GM23248 (cell line): ENCODE data around the gene CTIF. TPM values are rescaled to one million over a fixed set of nuclear protein-coding genes. Genes with fewer than 3 reads are reported as not detected.

ENCODE experiments used
- DNase-seq: peaks from one replicate; pipeline ENCODE4 v3.0.0-alpha.2; 2015
- H2AFZ ChIP-seq: fragments of 200-600 bp; sonication (generic); 2 replicates; pipeline ENCODE4 v1.6.1; 2016; ENCODE audit warnings: antibody characterized with exemption
- H3F3A ChIP-seq: fragments of 200-600 bp; sonication (generic); 2 replicates; pipeline ENCODE4 v1.6.1; 2016; ENCODE audit warnings: mild to moderate bottlenecking, antibody characterized with exemption, mixed run types; ENCODE audit not compliant: insufficient read depth
- H3K27ac ChIP-seq: fragments of 200-600 bp; sonication (generic); 2 replicates; pipeline ENCODE4 v1.5.1; 2016; ENCODE audit warnings: mild to moderate bottlenecking
- H3K27me3 ChIP-seq: fragments of 200-600 bp; sonication (generic); replicated peaks from 2 replicates; pipeline ENCODE4 v1.6.1; 2016; ENCODE audit warnings: mild to moderate bottlenecking; ENCODE audit not compliant: insufficient read depth
- H3K36me3 ChIP-seq: fragments of 200-600 bp; sonication (generic); 2 replicates; pipeline ENCODE4 v1.6.1; 2016; ENCODE audit warnings: low read depth, mild to moderate bottlenecking
- H3K4me1 ChIP-seq: fragments of 200-600 bp; sonication (generic); 2 replicates; pipeline ENCODE4 v1.6.1; 2016; ENCODE audit warnings: mild to moderate bottlenecking; ENCODE audit not compliant: insufficient read depth
- H3K4me2 ChIP-seq: fragments of 200-600 bp; sonication (generic); one replicate; pipeline ENCODE4 v1.6.1; 2016; ENCODE audit warnings: mild to moderate bottlenecking; ENCODE audit not compliant: unreplicated experiment
- H3K4me3 ChIP-seq: fragments of 200-600 bp; sonication (generic); 2 replicates; pipeline ENCODE4 v1.5.1; 2016; ENCODE audit warnings: mild to moderate bottlenecking
- H3K79me2 ChIP-seq: fragments of 200-600 bp; sonication (generic); 2 replicates; pipeline ENCODE4 v1.6.1; 2016; ENCODE audit warnings: mild to moderate bottlenecking; ENCODE audit not compliant: insufficient read depth
- H3K9ac ChIP-seq: fragments of 200-600 bp; sonication (generic); 2 replicates; pipeline ENCODE4 v1.6.1; 2016; ENCODE audit warnings: mild to moderate bottlenecking
- H3K9me2 ChIP-seq: fragments of 200-600 bp; sonication (generic); 2 replicates; pipeline ENCODE4 v1.6.1; 2016; ENCODE audit warnings: mixed run types, mild to moderate bottlenecking, moderate library complexity; ENCODE audit not compliant: insufficient read depth
- H3K9me3 ChIP-seq: fragments of 200-600 bp; sonication (generic); one replicate; pipeline ENCODE4 v1.6.1; 2017; ENCODE audit warnings: low read depth
- H4K20me1 ChIP-seq: fragments of 200-600 bp; sonication (generic); 2 replicates; pipeline ENCODE4 v1.6.0; 2016; ENCODE audit not compliant: insufficient read depth
- EZH2 ChIP-seq: fragments of 200-600 bp; sonication (generic); IDR thresholded peaks from 2 replicates; pipeline ENCODE4 v1.6.1; 2018; ENCODE audit warnings: antibody characterized with exemption, mild to moderate bottlenecking; ENCODE audit not compliant: insufficient read depth, poor library complexity, severe bottlenecking
- EZH2phosphoT487 ChIP-seq: fragments of 200-600 bp; sonication (generic); IDR thresholded peaks from 2 replicates; pipeline ENCODE4 v1.6.1; 2018; ENCODE audit warnings: antibody characterized with exemption, moderate library complexity, mild to moderate bottlenecking, low read depth; ENCODE audit not compliant: insufficient read depth
- WGBS, 2 experiments: methylation state at CpG; one replicate each; pipeline ENCODE4 v1.1.6; 2015 to 2017; ENCODE audit warnings: low lambda C conversion rate in 2 of 2, low coverage in 1 of 2; ENCODE audit errors: missing lambda C conversion rate in 2 of 2; 5-methylcytosine and 5-hydroxymethylcytosine counted together
- in situ Hi-C: fragments of 300-500 bp; cut with MboI; formaldehyde crosslinking; loops from 2 replicates; pipeline ENCODE4 v1.15.0; 2020
- polyA plus RNA-seq: library from polyadenylated mRNA; unstranded; fragments of >200 nt; fragmentation: Nextera tagmentation; extraction: Ambion mirVana; gene quantifications from 2 replicates; pipeline ENCODE4 v1.2.1, GENCODE V29; 2016
- total RNA-seq: library from RNA; depleted of rRNA; stranded (reverse); fragments of >200 nt; shearing (Covaris generic); gene quantifications from 2 replicates; pipeline ENCODE4 v1.2.3, GENCODE V29; 2014

Gene CTIF
- total and polyA plus RNA-seq, 2 experiments from 2014 or later, result 21.5 to 46.8 TPM

- no peak for TF ChIP-seq EZH2phosphoT487
- TF ChIP-seq EZH2, result no peak
- Histone ChIP-seq H3K36me3 (no peaks in the 10 kb centered on the region), H3K9me2 (no peaks in the 10 kb centered on the region), H3F3A (peaks cover 38% of the 10 kb centered on the region), H3K27me3 (no peaks in the 10 kb centered on the region), H3K4me3 (no peak overlapping the region), H3K9me3 (no peaks in the 10 kb centered on the region), H4K20me1 (no peaks in the 10 kb centered on the region), H3K27ac (peak overlapping the region; percentile 35; the same call in 1 of the 2 replicates), H3K4me2 (no peak overlapping the region), H3K4me1 (peaks cover 28% of the 10 kb centered on the region), H3K9ac (no peak overlapping the region), H3K79me2 (no peaks in the 10 kb centered on the region), H2AFZ (no peak overlapping the region)
- 88 to 94% methylated on average over 2 to 3 of the region's 3 CpGs for WGBS, 2 experiments
- DNase-seq, result no peak
- in situ Hi-C loops, result no loop called here
These were observed 366.1 kb downstream of the CTIF start for GRCh38 chr18:48904847-48905394.

- Histone ChIP-seq H3K79me2 (no peaks in the 10 kb centered on the region), H3K9me2 (no peaks in the 10 kb centered on the region), H3K9ac (no peak overlapping the region), H3K27me3 (no peaks in the 10 kb centered on the region), H4K20me1 (no peaks in the 10 kb centered on the region), H2AFZ (no peak overlapping the region), H3F3A (peaks cover 34% of the 10 kb centered on the region), H3K36me3 (no peaks in the 10 kb centered on the region), H3K27ac (peak overlapping the region; percentile 35; the same call in 1 of the 2 replicates), H3K9me3 (no peaks in the 10 kb centered on the region), H3K4me3 (no peak overlapping the region), H3K4me2 (no peak overlapping the region), H3K4me1 (peaks cover 28% of the 10 kb centered on the region)
- TF ChIP-seq EZH2phosphoT487 (no peak), EZH2 (no peak)
- peak; percentile 65 for DNase-seq
- in situ Hi-C loops, result no loop called here
- 0 to 7% methylated on average over 1 of the region's 1 CpG for WGBS, 2 experiments
These were observed 366.7 kb downstream of the CTIF start for GRCh38 chr18:48905513-48905912.

- H2AFZ ChIP-seq, result no peak overlapping the region
- DNase-seq, result no peak
- TF ChIP-seq EZH2phosphoT487, result no peak
- TF ChIP-seq EZH2, result no peak
- in situ Hi-C loops, result no loop called here
- H3K9me3 ChIP-seq, result no peaks in the 10 kb centered on the region
- no peak overlapping the region for H3K4me3 ChIP-seq
- peaks cover 5% of the 10 kb centered on the region for H3K4me1 ChIP-seq
- H3K27me3 ChIP-seq, result no peaks in the 10 kb centered on the region
- no peak overlapping the region for H3K4me2 ChIP-seq
- no peaks in the 10 kb centered on the region for H3K9me2 ChIP-seq
- no peaks in the 10 kb centered on the region for H3K79me2 ChIP-seq
- 50 to 77% methylated on average over 1 to 3 of the region's 3 CpGs for WGBS, 2 experiments
- H3K27ac ChIP-seq, result no peak overlapping the region
- no peaks in the 10 kb centered on the region for H4K20me1 ChIP-seq
- peaks cover 16% of the 10 kb centered on the region for H3F3A ChIP-seq
- no peaks in the 10 kb centered on the region for H3K36me3 ChIP-seq
- H3K9ac ChIP-seq, result no peak overlapping the region
These were observed 370.1 kb downstream of the CTIF start for GRCh38 chr18:48908916-48909315.

- Histone ChIP-seq H3K4me2 (no peak overlapping the region), H3K4me3 (no peak overlapping the region), H3K9me3 (no peaks in the 10 kb centered on the region), H3K36me3 (no peaks in the 10 kb centered on the region), H3K9ac (no peak overlapping the region), H2AFZ (no peak overlapping the region), H3K27ac (no peak overlapping the region), H3F3A (peaks cover 8% of the 10 kb centered on the region), H3K27me3 (no peaks in the 10 kb centered on the region), H4K20me1 (no peaks in the 10 kb centered on the region), H3K4me1 (no peaks in the 10 kb centered on the region), H3K9me2 (no peaks in the 10 kb centered on the region), H3K79me2 (no peaks in the 10 kb centered on the region)
- no peak for DNase-seq
- TF ChIP-seq EZH2 (no peak), EZH2phosphoT487 (no peak)
- in situ Hi-C loops, result no loop called here
- WGBS, 2 experiments, result 79% methylated on average over 6 of the region's 6 CpGs
These were observed 370.9 kb downstream of the CTIF start for GRCh38 chr18:48909721-48910120.
